SK-N-SH (cell line): ENCODE measurements around the gene PLA2G4E. TPM values are rescaled to one million over a fixed set of nuclear protein-coding genes. Genes with fewer than 3 reads are reported as not detected.

ENCODE experiments used
- CTCF ChIA-PET: fragments of 300-600, 350-600 bp; formaldehyde crosslinking; extraction: SDS; loops from one replicate; lab custom pipeline; 2021; lab: Yijun Ruan, JAX
- POLR2A ChIA-PET: fragments of 350-600 bp; sonication (Branson Sonifier 250); formaldehyde crosslinking; extraction: SDS; loops from one replicate; lab custom pipeline; 2020; ENCODE audit warnings: antibody characterized with exemption, inconsistent platforms; lab: Yijun Ruan, JAX
- DNase-seq: peaks from one replicate; pipeline ENCODE4 v3.0.0; 2012
- H2AFZ ChIP-seq: fragments of 200-600 bp; sonication (generic); 2 replicates; pipeline ENCODE4 v1.8.1; 2016; ENCODE audit warnings: antibody characterized with exemption, mild to moderate bottlenecking, low read depth
- H3F3A ChIP-seq: fragments of 200-600 bp; sonication (generic); replicated peaks from 2 replicates; pipeline ENCODE3; 2016; ENCODE audit warnings: antibody characterized with exemption, mild to moderate bottlenecking; ENCODE audit not compliant: insufficient read depth
- H3K27ac ChIP-seq, 2 experiments: fragments of 200-500 bp in 1 of 2; fragments of 200-600 bp in 1 of 2; sonication (Bioruptor generic) in 1 of 2; sonication (generic), shearing (Covaris generic) in 1 of 2; 2 replicates each; pipeline versions ENCODE4 v1.5.1 to v1.6.1; 2014 to 2016; ENCODE audit warnings: low read depth in 2 of 2, inconsistent platforms in 1 of 2, low read length in 1 of 2, mild to moderate bottlenecking in 1 of 2, mixed read lengths in 1 of 2
- H3K27me3 ChIP-seq: fragments of 200-600 bp; sonication (generic), shearing (Covaris generic); 2 replicates; pipeline ENCODE4 v1.6.1; 2016; ENCODE audit warnings: mixed run types; ENCODE audit not compliant: insufficient read depth
- H3K36me3 ChIP-seq, 2 experiments: fragments of 200-500 bp in 1 of 2; fragments of 200-600 bp in 1 of 2; sonication (Bioruptor generic) in 1 of 2; sonication (generic) in 1 of 2; replicated peaks in 1 of 2; 2 replicates each; pipeline versions ENCODE3 to v1.5.1; 2014 to 2016; ENCODE audit warnings: low read length in 1 of 2, mild to moderate bottlenecking in 1 of 2; ENCODE audit not compliant: insufficient read depth in 2 of 2, control insufficient read depth in 1 of 2
- H3K4me1 ChIP-seq, 2 experiments: fragments of 200-500 bp in 1 of 2; fragments of 200-600 bp in 1 of 2; sonication (Bioruptor generic) in 1 of 2; sonication (generic), shearing (Covaris generic) in 1 of 2; 2 replicates each; pipeline versions ENCODE4 v1.5.1 to v1.6.1; 2014 to 2016; ENCODE audit warnings: low read depth in 1 of 2, low read length in 1 of 2, mixed run types in 1 of 2; ENCODE audit not compliant: insufficient read depth in 2 of 2, control insufficient read depth in 1 of 2
- H3K4me2 ChIP-seq: fragments of 200-600 bp; sonication (generic), shearing (Covaris generic); 2 replicates; pipeline ENCODE4 v1.6.1; 2017; ENCODE audit warnings: mixed run types
- H3K4me3 ChIP-seq, 2 experiments: fragments of 200-500 bp in 1 of 2; fragments of 200-600 bp in 1 of 2; sonication (Bioruptor generic) in 1 of 2; sonication (generic), shearing (Covaris generic) in 1 of 2; 2 replicates each; pipeline versions ENCODE4 v1.5.1 to v1.8.1; 2014 to 2016; ENCODE audit warnings: low read depth in 2 of 2, inconsistent platforms in 1 of 2, low read length in 1 of 2, mild to moderate bottlenecking in 1 of 2, mixed read lengths in 1 of 2, moderate library complexity in 1 of 2
- H3K79me2 ChIP-seq: fragments of 200-600 bp; sonication (generic); 2 replicates; pipeline ENCODE4 v1.8.1; 2017; ENCODE audit warnings: mild to moderate bottlenecking; ENCODE audit not compliant: insufficient read depth
- H3K9ac ChIP-seq: fragments of 200-600 bp; sonication (generic); 2 replicates; pipeline ENCODE4 v1.6.1; 2017; ENCODE audit warnings: mixed run types
- H3K9me2 ChIP-seq: fragments of 200-600 bp; sonication (generic); 2 replicates; pipeline ENCODE4 v1.6.1; 2017; ENCODE audit warnings: mixed run types
- H3K9me3 ChIP-seq: fragments of 200-600 bp; sonication (generic); 2 replicates; pipeline ENCODE4 v1.6.1; 2017; ENCODE audit warnings: mixed run types, mild to moderate bottlenecking, moderate library complexity
- H4K20me1 ChIP-seq: fragments of 200-600 bp; sonication (generic); 2 replicates; pipeline ENCODE4 v1.6.1; 2017; ENCODE audit warnings: mild to moderate bottlenecking, mixed run types; ENCODE audit not compliant: insufficient read depth
- GATA2 ChIP-seq: sonication (generic); formaldehyde crosslinking; IDR thresholded peaks from 2 replicates; pipeline ENCODE4 v1.5.0; 2020; ENCODE audit warnings: mild to moderate bottlenecking, missing genetic modification reagents
- IRF3 ChIP-seq: fragments of 150-350 bp; IDR thresholded peaks from 2 replicates; pipeline ENCODE4 v1.6.1; 2016; ENCODE audit warnings: mild to moderate bottlenecking, low read depth, low read length
- JUND ChIP-seq: IDR thresholded peaks from 2 replicates; pipeline ENCODE4 v1.4.0; 2012
- MEF2A ChIP-seq: IDR thresholded peaks from 2 replicates; pipeline ENCODE4 v1.4.0; 2012; ENCODE audit warnings: low read depth, borderline replicate concordance
- NFIC ChIP-seq: IDR thresholded peaks from 2 replicates; pipeline ENCODE4 v1.4.0; 2012; ENCODE audit warnings: borderline replicate concordance
- NRF1 ChIP-seq: IDR thresholded peaks from 2 replicates; pipeline ENCODE4 v1.6.1; 2012; ENCODE audit warnings: low read depth, mild to moderate bottlenecking, low read length
- PBX3 ChIP-seq: IDR thresholded peaks from 2 replicates; pipeline ENCODE4; 2012
- POLR2AphosphoS5 ChIP-seq: IDR thresholded peaks from 2 replicates; pipeline ENCODE4 v1.6.1; 2012; ENCODE audit warnings: low read depth, low read length
- RCOR1 ChIP-seq: fragments of 150-350 bp; IDR thresholded peaks from 2 replicates; pipeline ENCODE4 v1.6.1; 2017; ENCODE audit warnings: antibody characterized with exemption, low read length
- REST ChIP-seq: IDR thresholded peaks from 2 replicates; pipeline ENCODE4 v1.6.1; 2012; ENCODE audit warnings: mild to moderate bottlenecking, low read depth, low read length, moderate library complexity
- RXRA ChIP-seq: IDR thresholded peaks from 2 replicates; pipeline ENCODE4 v1.4.0; 2012; ENCODE audit warnings: low read depth, mild to moderate bottlenecking, borderline replicate concordance
- SIN3A ChIP-seq: IDR thresholded peaks from 2 replicates; pipeline ENCODE4 v1.6.1; 2012; ENCODE audit warnings: low read depth, mild to moderate bottlenecking, low read length, moderate library complexity, borderline replicate concordance
- SMC3 ChIP-seq: IDR thresholded peaks from 2 replicates; pipeline ENCODE4 v1.6.1; 2012; ENCODE audit warnings: low read depth, low read length, improper control_type of control experiment
- TAF1 ChIP-seq: IDR thresholded peaks from 2 replicates; pipeline ENCODE4 v1.6.1; 2012; ENCODE audit warnings: low read depth, mild to moderate bottlenecking, low read length, moderate library complexity, borderline replicate concordance
- TCF12 ChIP-seq: IDR thresholded peaks from 2 replicates; pipeline ENCODE4 v1.4.0; 2012
- TEAD4 ChIP-seq: IDR thresholded peaks from 2 replicates; pipeline ENCODE4 v1.4.0; 2012; ENCODE audit warnings: mild to moderate bottlenecking, borderline replicate concordance; ENCODE audit not compliant: insufficient read depth
- USF1 ChIP-seq: IDR thresholded peaks from 2 replicates; pipeline ENCODE4 v1.4.0; 2012; ENCODE audit warnings: low read depth, borderline replicate concordance
- YY1 ChIP-seq: IDR thresholded peaks from 2 replicates; pipeline ENCODE4 v1.4.0; 2012; ENCODE audit warnings: low read depth, mild to moderate bottlenecking
- ZBTB33 ChIP-seq: IDR thresholded peaks from 2 replicates; pipeline ENCODE4 v1.4.0; 2012; ENCODE audit warnings: low read depth, borderline replicate concordance
- WGBS: methylation state at CpG from one replicate; pipeline ENCODE4 v1.1.6; 2017; ENCODE audit warnings: low lambda C conversion rate; 5-methylcytosine and 5-hydroxymethylcytosine counted together
- polyA plus RNA-seq, 3 experiments: library from polyadenylated mRNA; depleted of rRNA; stranded (reverse); fragments of >200 nt; gene quantifications; 2 replicates each; pipeline ENCODE4 v1.2.3, GENCODE V29; 2012

Gene PLA2G4E
- polyA plus RNA-seq, 1 of the 3 experiments (the other 2 are of a cell fraction) = not detected

GRCh38 chr15:41933771-41934170, 87.1 kb downstream of the PLA2G4E start:
- ChIA-PET CTCF (interaction anchor here (0.6 to 1.6 kb wide), 3 partner anchors 8 to 32 kb away, joined by 3 to 5 read pairs (median 3); no protein-coding TSS in a partner anchor), POLR2A (no interaction called here)
- Histone ChIP-seq H3K36me3 (peaks cover 0 to 6% of the 10 kb centered on the region in 2 experiments), H2AFZ (no peak overlapping the region), H4K20me1 (no peaks in the 10 kb centered on the region), H3K9ac (peak overlapping the region; percentile 24; the same call in 1 of the 2 replicates), H3K4me3 (no peak overlapping the region), H3K27ac (0 out of 4 replicates have a peak overlapping the region, but pooled peaks of 1 of the 2 experiments have one; percentile 7), H3K4me2 (0 out of 2 replicates have a peak overlapping the region, but pooled peaks have one; percentile 61), H3K27me3 (no peaks in the 10 kb centered on the region), H3K9me2 (no peaks in the 10 kb centered on the region), H3K9me3 (no peaks in the 10 kb centered on the region), H3F3A (peaks cover 17% of the 10 kb centered on the region), H3K79me2 (peaks cover 13% of the 10 kb centered on the region), H3K4me1 (peaks cover 10 to 43% of the 10 kb centered on the region in 2 experiments)
- no peak for TF ChIP-seq TEAD4
- no peak for TF ChIP-seq MEF2A
- no peak for TF ChIP-seq POLR2AphosphoS5
- no peak for TF ChIP-seq SMC3
- no peak for TF ChIP-seq USF1
- no peak for TF ChIP-seq GATA2 (CRISPR knock-in tag)
- TF ChIP-seq NRF1 = no peak
- no peak for TF ChIP-seq REST
- 63% methylated on average over 10 of the region's 10 CpGs for whole genome bisulfite sequencing
- no peak for DNase-seq

- peak overlapping the region in 1 of 2 experiments; percentile 7; a peak in 1 of 4 replicates for H3K27ac ChIP-seq
- POLR2A ChIA-PET = no interaction called here
- no peak for DNase-seq
- H3K36me3 ChIP-seq = peaks cover 0 to 6% of the 10 kb centered on the region in 2 experiments
- no peak overlapping the region for H2AFZ ChIP-seq
- H3F3A ChIP-seq = peaks cover 17% of the 10 kb centered on the region
- H4K20me1 ChIP-seq = no peaks in the 10 kb centered on the region
- WGBS = 95% methylated on average over 7 of the region's 7 CpGs
- no peak overlapping the region; the same call in 1 of the 2 replicates for H3K9ac ChIP-seq
- no peak overlapping the region for H3K4me2 ChIP-seq
- no peaks in the 10 kb centered on the region for H3K9me2 ChIP-seq
- no peaks in the 10 kb centered on the region for H3K27me3 ChIP-seq
- H3K4me1 ChIP-seq = peaks cover 14 to 43% of the 10 kb centered on the region in 2 experiments
- CTCF ChIA-PET = interaction anchor here (0.6 to 1.8 kb wide), 4 partner anchors 9 to 31 kb away, joined by 3 to 5 read pairs (median 4); no protein-coding TSS in a partner anchor
- H3K9me3 ChIP-seq = no peaks in the 10 kb centered on the region
- H3K79me2 ChIP-seq = peaks cover 13% of the 10 kb centered on the region
- no peak overlapping the region for H3K4me3 ChIP-seq
- TF ChIP-seq SIN3A (no peak), JUND (no peak), ZBTB33 (no peak), RCOR1 (no peak), TAF1 (no peak), RXRA (no peak), NFIC (no peak), IRF3 (no peak), USF1 (no peak), TCF12 (no peak), YY1 (no peak), PBX3 (no peak)
These were observed 87.5 kb downstream of the PLA2G4E start for GRCh38 chr15:41933326-41933725.
